GM19043 (cell line): ENCODE results near the gene PLPPR5.
"Not testable (repeated sequence)": the region's sequence is repeated elsewhere in the genome, so short reads cannot be mapped to it uniquely, and the experiment has no call there.

ENCODE experiments used
- ATAC-seq: cut with Tn5 transposase; IDR thresholded peaks from one replicate; pipeline ENCODE4 v1.9.1; 2021; ENCODE audit warnings: low read depth; ENCODE audit not compliant: unreplicated experiment

PLPPR5 gene, protein sequence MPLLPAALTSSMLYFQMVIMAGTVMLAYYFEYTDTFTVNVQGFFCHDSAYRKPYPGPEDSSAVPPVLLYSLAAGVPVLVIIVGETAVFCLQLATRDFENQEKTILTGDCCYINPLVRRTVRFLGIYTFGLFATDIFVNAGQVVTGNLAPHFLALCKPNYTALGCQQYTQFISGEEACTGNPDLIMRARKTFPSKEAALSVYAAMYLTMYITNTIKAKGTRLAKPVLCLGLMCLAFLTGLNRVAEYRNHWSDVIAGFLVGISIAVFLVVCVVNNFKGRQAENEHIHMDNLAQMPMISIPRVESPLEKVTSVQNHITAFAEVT

DNA sequence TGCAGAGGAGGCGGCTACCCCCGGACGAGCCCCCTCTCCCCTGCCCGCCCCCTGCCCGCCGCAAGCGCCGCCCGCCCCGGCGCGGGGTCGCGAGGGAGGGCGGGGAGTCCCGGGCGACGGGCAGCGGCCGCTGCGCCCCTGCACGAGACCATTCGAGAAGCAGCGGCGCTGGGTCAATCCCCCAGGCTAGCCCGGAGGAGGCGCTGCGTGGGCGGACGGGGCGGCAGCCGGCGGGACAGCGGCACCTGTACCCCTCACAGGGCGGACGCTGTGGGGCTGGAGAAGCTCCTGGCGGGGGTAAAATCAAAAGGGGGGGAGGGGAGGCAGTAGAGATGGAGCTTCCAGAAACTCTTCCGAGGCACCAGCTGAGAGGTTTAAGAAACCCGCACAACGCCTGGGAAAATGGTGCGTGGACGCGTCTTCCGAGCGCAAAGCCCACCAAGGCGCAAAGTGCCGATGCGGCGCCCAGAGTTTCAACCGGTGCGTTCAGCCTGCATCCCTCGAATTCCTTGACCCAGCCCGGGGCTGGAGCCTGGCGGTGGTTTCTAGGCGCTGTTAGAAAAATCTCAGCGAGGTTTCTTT lies at the start of gene PLPPR5:
Gene PLPPR5 (minus strand): TSS at position 1 of the 582 bp plus-strand sequence. CDS start 190 bp downstream, outside the sequence.
- ATAC-seq: no peak

DNA sequence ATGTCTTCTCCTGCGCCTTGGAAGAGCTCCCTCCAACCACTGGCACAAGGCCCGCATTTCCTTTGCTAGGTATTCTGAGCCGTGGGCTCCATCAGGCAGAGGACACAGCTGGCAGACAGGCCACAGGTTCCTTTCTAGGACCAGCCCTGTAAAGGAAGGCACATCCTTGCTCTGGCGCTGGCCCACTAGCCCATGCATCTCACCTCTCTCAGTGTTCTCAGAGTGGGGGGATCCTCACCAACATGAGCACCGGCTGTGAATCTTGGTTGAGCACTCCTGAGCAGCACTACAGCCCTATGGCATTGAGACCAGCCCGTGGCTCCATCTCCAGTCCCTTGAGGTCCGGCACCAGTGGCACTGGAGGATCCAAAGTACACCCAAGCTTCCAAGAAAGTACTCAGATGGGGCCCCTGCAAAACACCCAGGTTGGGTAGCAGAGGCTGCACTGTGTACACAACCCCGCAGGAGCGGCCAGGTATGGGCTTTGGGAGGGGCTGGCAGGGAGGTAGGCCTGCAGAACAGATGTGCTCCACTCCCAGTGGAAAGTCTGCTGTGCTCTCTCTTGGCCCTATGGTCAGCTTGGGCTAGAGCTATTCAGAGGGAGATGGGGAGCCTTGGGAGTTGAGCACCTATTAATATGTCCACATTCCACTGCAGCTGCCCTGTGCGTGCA lies 47.1 kb upstream of the PLPPR5 start:
- ATAC-seq: no peak

DNA sequence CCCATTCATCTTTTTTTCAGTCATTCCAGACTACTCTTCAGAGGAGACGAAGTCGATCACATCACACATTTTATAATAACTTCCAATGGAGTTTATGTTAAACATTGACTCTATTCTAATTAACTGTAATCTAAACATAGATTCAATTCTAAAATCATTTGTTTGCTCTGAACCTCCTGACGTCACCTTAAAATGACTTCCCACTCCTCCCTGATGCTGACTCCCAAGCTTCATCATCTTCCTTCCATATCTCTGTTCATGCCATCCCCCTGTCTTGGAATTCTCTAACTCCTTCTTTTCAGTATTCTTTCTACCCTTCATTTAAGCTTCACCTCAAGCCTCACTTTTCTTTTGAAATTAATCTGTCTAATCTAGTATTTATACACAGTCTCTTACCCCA lies 45.1 kb upstream of the PLPPR5 start:
- no peak for ATAC-seq

DNA sequence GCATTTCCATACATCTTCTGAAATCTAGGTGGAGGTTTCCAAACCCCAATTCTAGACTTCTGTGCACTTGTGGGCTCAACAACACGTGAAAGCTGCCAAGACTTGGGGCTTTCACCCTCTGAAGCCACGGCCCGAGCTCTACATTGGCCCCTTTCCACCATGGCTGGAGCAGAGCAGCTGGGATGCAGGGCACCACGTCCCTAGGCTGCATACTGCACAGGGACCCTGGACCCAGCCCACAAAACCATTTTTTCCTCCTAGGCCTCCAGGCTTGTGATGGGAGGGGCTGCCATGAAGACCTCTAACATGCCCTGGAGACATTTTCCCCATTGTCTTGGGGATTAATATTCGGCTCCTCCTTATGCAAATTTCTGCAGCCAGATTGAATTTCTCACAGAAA lies 32.1 kb upstream of the PLPPR5 start:
- not testable (repeated sequence) for ATAC-seq

DNA sequence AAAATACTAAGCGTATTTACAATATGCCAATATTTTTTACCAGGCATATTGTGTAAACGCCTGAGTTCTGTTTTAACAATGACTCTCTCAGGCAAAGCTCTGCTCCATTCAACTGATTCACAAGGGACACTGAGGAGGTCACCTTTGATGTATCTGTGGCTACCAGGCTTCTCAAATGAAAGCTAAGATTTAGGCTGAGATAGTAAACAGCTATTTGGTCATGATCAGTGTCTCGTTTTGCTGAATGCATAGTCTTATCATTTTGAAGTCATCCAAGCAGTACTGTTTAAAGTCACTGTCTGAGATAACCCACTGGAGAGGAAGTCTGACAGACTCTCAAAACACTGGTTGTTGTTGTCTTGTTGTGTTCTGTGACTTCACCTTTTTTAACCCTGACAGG lies 13.7 kb upstream of the PLPPR5 start:
- no peak for ATAC-seq

DNA sequence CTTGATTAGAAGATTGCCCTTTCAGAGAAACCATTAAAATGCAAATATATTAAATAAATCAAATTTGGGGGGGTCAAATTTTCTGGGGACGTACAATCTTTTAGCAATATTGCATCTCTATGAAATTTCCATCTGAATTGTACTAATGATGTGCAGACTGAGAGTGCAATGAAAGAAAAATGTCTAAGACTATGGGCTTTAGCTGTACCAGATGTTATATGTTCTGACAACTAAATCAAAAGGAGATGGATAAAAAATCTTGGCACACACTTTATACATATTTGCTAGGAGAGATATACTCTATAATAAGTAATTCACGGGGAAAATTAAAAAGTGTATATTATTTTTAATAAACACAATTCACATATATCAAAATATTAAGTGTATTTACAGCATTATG lies 13.0 kb upstream of the PLPPR5 start:
- no peak for ATAC-seq

DNA sequence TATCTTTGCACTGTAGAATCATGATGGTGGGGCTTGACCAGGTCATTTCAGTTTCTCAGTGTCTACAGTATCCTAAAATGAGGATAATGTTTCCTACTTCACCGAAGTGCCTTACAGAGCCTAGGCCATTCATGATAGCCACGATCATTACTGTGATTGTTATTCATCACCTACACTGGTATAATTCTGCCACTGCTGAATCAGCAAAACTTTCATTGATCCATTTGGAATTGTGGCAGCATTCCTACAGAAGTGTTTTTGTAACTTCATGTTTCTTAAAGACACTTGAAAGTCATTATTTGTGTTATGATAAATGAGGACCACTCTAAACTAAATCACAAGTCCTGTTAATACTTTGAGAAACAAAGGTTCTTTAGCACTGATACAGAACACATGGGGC lies 6.0 kb upstream of the PLPPR5 start:
- no peak for ATAC-seq

DNA sequence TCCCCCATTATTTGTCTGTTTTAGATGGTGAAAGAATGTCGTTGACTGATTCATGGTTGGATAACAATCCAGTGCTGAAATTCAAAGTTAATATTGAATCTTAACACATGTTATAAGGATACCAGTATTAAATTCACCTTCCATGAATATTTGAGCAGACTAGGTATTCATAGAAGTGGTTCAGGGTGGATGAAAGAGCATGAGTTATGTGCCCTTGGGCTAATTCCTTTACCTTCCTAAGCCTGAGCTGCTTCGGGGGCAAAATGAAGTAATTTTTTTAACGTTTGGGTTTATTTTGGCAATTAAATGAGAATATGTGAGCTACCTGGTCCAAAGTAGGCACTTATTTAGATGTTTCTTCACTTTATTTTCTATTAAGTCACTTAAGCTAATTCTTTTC lies 2.7 kb upstream of the PLPPR5 start:
- no peak for ATAC-seq

DNA sequence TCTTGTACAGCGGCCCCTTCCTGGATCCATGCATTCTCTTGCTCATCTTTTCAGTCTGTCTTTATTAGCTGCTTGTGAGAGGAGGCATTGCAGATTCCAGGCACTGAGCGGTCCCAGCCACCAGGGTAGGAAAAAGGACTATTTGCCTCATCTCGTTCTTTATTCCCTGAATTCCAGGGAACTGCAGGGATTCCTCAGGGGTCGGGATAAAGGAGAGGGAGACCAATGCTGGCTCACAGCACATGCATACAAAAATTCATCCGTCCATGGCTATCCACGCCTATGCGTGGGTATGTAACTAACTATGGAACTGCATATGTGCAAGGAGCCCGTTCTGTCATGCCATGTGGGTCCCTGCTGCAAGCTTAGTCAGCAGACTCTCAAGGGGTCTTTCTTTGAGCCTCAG lies 879 bp upstream of the PLPPR5 start:
- no peak for ATAC-seq

DNA sequence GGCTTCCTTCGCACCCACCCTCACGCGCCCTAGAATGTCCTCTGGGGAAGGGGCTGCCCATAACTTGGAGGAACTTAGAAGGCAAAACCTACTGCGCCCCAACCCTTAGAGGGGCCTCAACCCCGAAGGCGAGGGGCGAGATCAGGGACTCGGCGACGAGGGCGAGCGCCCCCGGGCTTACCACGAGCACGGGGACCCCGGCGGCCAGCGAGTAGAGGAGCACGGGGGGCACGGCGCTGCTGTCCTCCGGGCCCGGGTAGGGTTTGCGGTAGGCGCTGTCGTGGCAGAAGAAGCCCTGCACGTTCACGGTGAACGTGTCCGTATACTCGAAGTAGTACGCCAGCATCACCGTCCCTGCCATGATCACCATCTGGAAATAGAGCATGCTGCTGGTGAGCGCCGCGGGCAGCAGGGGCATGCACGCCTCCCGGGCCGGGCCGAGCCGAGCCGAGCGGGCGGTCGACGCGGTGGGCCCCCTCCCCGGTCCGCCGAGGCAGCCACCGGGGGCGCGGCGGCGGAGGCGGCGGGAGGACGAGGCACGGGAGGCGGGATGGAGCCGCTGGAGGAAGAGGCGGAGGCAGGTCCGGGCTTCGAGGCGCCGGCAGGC lies 304 bp downstream of the PLPPR5 start:
- no peak for ATAC-seq

DNA sequence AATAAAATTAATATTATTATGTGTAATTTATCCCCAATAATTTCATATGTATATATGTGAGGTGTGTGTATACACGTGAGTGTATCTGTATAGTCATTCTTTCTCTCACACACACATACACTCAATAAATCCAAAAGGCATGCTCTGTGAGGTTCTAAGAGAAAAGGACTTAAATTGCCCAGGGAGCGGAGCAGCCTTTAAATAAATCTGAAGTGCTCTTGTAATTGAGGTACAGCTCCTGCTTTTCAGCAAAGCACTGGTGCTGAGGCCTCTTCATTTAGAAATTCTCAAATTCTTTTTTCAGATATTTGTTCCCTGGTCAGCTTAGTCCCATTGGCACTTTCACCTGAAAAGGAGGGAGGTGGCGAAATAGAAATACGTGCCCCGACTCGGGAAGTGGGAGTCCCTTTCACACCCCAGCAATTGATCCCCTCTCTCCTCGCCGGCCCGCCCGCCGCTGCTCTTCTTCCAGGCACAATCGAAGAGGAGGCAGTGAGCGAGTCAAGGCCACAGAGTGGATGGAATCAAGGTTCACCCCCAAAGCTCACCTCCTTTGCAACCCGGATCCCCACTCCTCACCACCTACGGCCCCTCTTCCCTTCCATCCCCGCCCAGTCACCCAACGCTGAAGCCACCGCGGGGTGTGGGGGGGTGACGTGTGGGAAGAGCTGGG lies 944 bp downstream of the PLPPR5 start:
- ATAC-seq: no peak

DNA sequence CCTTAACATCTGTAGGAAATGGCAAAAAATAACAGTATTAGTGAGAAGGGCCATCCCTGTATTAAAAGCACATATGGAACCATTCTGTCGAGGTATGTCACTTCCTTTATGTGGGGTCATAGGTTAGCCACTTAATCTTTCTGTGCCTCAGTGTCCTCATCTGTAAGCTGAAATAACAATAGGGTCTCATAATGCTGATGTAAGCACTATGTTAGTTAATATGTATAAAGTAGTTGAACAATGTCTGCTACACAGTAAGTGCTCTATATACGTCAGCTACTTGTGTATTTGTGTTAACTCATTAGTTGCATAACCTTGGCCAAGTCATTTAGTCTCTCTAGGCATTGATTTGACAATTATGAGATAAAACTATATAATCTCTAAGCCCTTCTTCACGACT lies 11.8 kb downstream of the PLPPR5 start:
- no peak for ATAC-seq

DNA sequence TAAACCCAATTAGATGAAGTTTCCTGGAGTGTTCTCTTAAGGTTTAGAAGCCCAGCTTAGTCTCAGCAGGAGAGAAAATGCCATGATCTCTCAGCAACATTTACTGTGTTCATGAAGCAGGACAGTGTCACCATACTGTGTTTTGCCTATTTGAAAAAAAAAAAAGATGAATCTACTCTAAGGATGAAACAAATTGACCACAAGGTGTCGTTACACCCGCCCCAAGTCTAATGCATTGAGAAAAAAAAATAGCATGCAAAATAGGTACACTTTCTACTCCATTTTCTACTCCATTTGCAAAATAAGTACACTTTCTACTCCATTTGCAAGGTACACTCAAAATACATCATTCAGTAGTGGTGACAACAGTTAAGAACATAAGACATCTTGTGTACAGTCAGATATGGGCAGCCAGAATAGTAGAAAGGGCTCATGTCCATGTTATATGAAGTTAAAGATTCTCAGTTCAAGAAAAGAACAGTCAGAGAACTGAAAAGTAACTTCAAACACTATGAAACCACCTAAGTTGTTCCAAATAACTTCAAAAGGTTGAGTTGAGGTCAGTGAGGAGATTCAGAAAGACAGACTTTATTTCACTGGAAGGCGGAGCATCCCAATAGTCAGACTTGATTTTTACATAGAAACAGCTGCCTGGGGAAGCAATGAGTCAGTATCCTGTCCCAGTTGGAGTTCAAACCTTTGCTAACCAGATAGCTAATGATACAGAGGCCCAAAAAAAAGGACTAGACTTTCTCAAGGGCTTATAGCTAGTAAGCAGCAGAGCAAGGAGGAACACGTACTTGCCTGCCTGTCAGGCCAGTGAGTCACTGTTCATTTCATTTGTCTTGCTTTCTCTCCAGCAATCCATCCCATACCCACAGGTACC lies 13.3 kb downstream of the PLPPR5 start:
- ATAC-seq: no peak

DNA sequence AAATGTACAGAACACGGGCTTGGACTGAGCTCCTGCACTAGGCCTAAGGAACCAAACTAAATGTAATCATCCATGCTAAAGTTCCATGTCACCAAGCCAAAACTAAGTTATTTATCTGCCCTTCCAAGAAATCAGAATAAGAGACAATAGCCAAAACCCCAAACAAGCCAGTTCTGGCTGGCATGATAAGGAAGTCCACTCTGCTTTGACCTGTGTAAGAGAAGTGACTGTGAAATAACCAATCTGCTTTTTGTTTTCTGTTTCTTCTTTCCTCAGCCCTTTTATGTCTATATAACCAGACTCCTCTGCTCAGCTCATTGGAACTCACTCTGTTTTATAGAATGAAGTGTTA lies 15.1 kb downstream of the PLPPR5 start:
- no peak for ATAC-seq

DNA sequence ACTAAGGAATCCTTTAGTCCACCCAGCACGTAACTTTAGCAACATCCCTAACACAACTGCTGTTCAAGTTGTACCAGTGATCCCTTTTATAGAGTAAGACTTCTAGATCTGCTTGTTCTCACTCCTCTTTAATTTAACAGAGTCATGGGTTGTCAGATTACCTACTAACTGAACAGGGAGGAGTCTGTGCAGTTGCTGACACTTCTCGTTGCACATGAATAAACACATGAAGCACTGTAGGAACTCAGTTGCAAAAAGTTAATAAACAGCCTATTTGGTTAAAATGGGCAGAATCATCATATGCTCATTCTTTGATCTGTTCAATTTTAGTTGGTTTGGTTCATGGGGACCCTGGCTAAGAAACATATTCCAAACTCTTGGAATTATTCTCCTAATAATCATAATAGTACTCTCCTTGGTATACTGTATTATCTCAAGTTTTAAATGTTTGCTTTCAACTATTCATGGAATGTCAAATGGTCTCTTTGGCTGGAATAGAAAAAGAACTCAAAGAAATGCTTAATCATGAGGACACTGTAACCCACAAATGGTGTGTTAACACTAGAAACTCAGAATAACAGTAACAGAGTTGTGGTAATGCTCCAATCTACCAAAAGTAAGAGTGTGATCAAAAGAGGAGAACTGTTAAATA lies 15.6 kb downstream of the PLPPR5 start:
- ATAC-seq: peak; percentile 65

DNA sequence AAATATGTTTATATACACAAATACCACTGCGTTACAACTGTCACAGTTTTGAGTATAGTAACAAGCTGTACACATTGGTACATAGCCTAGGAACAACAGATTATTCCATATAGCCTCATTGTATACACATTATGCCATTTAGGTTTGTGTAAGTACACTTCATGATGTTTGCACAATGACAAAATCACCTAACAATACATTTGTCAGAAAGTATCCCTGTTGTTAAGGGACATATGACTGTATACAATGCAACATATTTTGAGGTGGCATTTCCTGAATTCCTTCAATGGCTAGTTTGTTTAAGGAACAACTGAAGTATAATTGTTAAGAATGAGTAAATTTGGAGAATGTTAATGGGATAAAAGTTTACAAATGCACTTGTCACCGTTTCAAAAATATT lies 19.0 kb downstream of the PLPPR5 start:
- ATAC-seq: no peak

DNA sequence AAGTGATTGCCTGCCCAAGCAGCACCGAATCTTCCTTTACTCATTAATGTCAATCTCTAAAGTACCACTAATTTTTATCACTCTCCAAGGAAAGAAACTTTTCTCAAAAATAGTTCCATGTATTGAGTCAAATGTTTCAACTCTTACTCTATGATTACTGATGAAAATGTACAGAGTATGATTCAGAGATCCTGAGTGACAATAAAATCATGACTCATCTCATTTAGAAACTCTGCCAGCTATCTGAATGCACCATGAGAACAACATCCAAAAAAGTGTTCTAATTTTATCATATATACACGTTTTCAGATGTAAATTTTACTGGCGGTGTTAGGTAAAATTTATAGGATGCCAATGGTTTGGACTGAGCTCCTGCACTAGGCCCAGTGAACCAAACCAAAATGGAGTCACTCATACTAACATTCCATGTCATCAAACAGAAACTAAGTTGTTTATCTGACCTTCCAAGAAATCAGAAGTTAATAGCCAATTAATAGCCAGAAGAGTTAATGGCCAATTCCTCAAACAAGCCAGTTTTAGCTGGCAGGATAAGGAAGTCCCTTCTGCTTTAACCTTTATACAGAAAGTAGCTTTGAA lies 22.6 kb downstream of the PLPPR5 start:
- ATAC-seq: no peak

DNA sequence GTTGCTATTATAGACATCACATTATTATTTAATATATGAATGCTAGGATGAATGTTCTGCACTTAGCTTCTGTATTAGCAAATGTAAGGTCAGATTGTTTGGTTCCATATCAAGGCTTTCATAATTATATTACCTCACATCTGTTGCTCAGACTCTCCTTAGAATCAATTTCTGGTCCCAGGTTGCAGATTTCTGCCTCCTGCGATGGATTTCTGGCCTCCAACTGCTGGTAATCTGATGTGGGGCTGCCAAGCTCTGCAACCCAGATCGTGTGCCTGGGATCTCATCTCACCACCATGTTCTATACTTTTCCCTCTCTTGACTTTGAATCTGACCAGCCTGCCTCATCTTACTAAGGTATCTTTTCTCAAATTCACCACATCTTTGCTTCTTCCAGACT lies 25.2 kb downstream of the PLPPR5 start:
- no peak for ATAC-seq

DNA sequence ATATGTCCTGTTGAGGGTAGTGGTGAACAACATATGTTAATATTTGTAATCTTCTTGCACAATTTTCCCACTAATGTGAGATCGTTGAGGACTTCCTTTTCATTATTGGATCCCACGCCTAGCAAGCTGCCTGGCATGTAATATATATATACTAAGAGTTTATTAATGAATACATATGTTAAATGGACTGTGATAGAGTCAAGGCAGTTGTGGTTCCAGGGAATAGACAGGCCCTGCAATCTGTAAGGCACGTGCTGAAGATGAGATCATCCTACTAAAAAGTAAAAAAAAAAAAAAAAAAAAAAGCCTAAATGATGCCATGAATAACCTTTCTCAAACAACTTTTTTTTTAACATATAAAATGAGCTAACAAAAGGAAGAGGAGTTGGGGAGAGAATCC lies 28.9 kb downstream of the PLPPR5 start:
- no peak for ATAC-seq
